HG02840 (cell line): Measurements from ENCODE around the gene SQSTM1.
"Not testable (repeated sequence)": the region's sequence is repeated elsewhere in the genome, so short reads cannot be mapped to it uniquely, and the experiment has no call there.

ENCODE experiments used
- ATAC-seq: cut with Tn5 transposase; IDR thresholded peaks from one replicate; pipeline ENCODE4 v1.9.1; 2021; ENCODE audit warnings: mild to moderate bottlenecking, moderate library complexity, moderate number of reproducible peaks; ENCODE audit not compliant: unreplicated experiment, low FRiP score

The SQSTM1 gene

DNA sequence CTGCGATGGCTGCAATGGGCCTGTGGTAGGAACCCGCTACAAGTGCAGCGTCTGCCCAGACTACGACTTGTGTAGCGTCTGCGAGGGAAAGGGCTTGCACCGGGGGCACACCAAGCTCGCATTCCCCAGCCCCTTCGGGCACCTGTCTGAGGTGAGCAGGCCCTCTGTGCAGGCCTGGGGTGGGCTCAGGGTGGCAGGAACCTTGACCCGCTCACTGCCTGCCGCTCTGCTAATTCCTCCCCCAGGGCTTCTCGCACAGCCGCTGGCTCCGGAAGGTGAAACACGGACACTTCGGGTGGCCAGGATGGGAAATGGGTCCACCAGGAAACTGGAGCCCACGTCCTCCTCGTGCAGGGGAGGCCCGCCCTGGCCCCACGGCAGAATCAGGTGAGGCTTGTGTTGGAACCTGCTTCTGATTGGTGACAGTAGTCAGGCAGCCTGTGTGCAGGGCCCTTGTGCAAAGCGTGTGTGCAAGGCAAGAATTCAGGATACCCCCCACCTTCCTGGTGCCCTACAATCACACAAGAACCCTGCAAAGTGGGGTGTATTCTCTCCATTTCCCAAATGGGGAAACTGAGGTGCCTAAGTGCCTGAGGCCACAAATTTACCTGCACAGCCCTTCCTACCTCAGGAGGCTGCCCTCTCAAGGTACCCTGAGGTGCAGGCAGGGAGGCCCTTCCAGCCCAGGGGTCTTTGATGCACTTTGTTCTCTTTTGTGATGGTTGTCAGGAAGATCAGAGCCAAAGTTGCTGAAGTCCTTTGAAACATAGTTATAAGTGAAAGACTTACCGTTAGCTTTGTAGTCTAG lies 3.4 kb downstream of the SQSTM1 start:
- ATAC-seq, result no peak

DNA sequence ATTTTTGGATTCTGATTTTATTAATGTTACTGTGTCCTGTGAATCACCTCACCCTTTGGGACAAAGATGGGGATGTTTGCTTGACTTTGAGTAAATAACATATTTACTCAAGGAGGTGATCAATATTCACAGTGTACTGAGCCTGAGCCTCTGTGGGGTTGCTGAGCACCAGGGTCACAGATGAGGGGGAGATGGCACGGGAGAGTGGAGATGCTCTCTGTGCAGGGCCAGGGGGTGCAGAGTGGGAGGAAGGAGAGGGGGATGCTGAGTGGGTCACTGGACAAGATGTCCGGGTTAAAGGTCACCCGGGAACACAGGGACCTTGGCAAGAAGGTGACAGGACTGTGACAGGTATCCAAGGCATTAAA lies 4.0 kb downstream of the SQSTM1 start:
- ATAC-seq, result no peak

DNA sequence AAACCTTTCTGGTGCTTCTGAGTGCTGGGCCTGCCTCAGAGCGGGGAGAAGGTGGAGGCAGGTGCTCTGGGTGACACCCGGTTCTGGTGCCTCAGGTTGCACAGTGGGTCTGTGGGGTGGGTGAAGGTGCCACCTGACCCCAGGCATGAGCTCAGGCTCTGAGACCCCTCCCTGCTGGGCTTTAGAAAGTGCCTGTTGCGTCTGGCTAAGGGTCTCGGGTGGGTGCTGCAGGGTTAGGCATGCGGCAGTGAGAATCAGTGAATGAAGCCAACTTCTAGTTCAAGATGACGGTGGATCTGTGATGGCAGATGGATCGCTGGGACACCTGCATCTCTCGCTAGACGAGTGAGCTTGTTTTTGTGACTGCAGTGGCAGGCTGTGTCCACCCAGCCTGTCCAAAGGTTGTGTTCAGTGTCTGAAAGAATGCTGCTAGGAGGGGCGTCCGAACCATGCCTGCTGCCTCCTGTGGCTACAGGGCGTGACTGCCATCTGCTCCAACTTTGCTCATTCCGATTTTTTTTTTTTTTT lies 5.0 kb downstream of the SQSTM1 start:
- no peak for ATAC-seq

DNA sequence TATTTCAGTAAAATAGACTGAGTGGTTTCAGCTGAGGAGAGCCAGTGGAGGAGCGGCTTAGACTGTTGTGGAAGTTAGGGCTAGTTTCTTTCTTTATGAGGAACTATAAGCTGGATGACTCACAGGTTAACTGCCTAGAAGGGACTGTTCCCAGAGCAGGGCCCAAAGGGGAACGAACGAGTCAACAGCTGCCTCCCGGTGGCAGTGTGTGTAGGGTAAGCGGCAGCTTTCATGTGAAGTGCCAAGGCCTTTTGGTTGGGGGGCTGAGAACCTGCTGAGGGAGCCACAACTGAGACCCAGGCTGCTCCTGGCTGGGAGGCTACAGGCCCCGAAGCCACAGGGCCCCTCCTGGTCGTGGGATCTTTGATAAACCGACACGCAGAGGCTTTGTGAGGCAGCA lies 7.0 kb downstream of the SQSTM1 start:
- ATAC-seq, result no peak

DNA sequence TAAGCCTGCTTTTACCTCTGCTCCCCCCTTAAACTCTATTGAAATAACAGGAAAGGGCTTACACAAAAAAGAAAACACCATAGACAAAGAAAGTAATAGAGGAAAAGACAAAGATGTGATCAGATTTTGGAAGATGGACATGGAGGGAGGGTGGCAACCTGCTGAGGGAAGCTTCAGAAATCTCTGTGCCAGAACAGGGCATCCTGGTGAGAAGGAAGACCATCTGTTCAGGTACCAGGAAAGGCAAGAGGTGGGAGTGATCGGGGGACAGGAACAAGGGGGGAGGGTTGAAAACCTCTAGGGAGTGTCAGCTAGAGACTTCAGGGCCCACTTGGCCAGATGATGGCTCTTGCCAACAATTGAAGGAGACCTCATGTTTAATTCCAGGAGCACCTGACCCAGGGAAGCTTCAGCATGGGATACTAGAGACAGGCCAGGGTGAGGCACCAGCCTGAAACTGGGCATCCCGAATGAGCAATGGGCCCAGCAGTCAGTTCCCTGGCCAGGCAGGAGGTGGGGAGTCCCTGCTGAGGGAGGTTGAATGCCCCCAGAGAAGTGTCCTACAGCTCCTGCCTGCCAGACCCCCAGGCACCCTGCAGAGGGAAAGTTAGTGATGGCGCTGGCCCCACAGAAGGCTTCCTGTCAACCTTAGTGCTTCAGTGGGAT lies 8.2 kb downstream of the SQSTM1 start:
- no peak for ATAC-seq

DNA sequence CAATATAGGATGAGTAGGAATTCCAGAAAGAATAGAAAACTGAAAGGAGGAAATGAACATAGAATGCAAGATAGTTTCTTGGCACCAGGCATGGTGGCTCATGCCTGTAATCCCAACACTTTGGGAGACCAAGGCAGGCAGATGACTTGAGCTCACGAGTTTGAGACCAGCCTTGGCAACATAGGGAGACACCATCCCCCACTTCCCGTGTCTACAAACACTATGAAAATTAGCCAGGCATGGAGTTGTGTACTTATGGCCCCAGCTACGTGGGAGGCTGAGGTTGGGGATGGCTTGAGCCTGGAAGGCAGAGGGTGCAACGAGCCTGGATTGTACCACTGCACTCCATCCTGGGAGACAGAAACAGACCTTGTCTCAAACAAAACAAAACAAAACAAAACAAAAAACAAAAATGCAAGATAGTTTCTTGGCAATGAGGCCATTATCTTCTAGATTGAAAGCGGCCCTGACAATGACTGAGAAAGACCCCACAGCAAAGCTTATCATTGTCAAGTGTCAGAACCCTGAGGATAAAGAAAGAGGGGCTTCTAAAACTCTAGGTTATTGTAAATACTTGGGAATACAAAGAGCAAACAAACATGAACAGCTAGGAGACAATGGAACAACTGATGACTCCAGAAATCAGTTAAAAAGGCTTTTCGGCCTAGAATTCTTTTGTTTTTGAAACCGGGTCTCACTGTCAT lies 9.2 kb downstream of the SQSTM1 start:
- ATAC-seq, result no peak

DNA sequence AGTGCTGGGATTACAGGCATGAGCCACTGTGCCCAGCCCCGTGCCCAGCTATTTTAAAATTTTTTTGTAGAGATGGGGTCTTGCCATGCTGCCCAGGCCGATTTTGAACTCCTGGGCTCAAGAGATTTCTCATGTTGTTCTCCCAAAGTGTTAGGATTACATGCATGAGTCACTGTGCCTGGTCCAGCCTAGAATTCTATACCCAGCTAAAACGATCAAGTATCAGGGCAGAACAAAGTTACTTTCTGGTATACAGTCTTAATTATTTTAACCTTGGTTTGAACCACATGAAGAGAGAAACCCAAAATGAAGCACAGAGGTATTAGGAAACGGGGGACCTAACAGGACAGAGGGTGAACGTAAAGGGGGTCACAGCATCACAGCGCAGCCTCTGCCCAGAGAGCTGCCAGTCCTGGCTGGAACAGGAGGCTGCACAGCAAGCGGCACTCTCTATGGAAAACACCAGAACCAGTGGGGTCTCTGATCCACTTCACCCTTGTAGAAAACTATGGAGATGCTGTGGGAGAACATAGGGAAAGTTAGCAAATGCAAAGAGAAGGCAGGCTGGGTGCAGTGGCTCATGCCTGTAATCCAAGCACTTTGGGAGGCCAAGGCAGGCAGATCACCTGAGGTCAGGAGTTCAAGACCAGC lies 10.2 kb downstream of the SQSTM1 start:
- ATAC-seq, result no peak

DNA sequence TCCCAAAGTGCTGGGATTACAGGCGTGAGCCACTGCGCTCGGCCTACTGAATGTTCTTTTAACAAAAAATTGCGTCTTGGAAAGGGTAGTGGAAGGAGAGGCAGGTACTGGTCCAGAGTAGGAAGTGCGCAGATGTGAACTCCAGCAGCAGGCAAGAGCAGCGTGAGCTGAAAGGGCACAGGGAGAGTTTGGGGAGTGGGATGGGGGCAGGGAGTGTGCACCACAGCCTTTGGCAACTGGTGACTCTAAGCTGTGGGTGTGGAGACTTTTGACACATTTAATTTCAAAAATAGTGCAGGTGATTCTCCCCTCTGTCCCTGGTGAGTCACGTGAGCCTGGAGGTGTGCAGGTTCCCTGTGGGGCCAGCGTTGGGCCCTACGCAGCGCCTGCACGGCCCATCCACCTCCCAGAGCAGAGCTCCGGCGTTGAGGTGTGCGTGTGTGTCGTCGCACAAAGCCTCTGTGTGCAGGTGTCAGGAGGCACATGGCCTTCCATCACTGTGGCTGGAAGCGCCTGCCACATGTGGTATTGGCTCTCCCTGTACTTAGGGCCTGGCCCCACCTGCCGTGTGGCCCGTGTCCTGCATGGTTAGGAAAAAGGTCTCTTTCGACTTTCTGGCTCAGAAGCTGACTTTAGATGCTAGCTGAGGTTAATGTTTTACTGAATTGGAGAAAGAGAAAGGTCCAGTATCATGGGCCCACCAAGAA lies 11.5 kb downstream of the SQSTM1 start:
- ATAC-seq, result no peak

DNA sequence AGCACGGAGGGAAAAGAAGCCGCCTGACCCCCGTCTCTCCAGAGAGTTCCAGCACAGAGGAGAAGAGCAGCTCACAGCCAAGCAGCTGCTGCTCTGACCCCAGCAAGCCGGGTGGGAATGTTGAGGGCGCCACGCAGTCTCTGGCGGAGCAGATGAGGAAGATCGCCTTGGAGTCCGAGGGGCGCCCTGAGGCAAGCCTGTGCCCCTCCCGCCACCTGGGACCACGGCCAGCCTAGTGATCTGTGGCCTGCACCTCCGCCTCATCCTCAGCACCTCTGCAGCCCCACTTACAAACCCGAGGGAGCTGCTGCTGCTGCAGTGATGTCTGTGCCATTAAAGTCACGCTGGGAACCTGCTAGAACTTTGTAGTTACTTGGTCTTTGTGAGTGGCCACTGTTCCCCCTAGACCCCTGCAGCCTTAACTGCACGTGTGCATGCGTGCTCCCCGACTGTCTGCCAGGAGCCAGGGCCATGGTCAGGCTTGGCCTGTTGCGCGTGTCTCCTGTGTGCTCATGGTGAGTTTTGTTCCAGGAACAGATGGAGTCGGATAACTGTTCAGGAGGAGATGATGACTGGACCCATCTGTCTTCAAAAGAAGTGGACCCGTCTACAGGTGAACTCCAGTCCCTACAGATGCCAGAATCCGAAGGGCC lies 12.5 kb downstream of the SQSTM1 start:
- ATAC-seq, result no peak

DNA sequence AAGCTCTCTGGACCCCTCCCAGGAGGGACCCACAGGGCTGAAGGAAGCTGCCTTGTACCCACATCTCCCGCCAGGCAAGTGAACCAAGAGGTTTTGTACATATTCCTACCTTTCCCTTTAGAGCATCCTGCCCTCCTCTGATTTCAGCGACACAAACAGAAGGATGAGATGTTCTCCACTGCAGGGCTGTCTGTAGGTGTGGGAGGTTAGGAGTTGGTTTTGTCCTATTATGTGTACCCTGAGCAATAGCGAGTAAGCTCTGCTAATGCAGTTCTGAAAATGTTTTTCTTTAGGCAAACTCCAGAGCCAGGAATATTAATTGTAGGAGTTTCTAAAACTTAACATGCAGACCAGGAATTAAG lies 13.0 kb downstream of the SQSTM1 start:
- no peak for ATAC-seq

DNA sequence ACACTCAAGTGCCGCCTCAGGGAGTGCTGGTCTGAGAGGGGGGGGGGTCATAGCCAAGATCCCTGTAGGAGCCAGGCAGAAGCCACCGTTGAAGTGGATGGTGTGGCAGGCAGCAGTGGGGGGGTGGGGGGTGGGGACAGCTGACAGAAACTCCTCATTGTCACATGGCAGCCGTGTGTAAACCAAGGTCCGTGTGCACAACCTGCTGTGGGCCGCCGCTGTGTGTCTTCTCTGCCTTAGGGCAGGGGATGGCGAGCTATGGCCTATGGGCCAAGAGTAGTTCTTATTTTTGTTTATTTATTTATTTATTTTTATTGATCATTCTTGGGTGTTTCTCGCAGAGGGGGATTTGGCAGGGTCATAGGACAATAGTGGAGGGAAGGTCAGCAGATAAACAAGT lies 13.4 kb downstream of the SQSTM1 start:
- ATAC-seq, result no peak

DNA sequence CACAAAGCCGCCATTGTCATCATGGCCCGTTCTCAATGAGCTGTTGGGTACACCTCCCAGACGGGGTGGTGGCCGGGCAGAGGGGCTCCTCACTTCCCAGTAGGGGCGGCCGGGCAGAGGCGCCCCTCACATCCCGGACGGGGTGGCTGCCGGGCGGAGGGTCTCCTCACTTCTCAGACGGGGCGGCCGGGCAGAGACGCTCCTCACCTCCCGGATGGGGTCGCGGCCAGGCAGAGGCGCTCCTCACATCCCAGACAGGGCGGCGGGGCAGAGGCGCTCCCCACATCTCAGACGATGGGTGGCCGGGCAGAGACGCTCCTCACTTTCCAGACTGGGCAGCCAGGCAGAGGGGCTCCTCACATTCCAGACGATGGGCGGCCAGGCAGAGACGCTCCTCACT lies 14.2 kb downstream of the SQSTM1 start:
- ATAC-seq, result not testable (repeated sequence)

DNA sequence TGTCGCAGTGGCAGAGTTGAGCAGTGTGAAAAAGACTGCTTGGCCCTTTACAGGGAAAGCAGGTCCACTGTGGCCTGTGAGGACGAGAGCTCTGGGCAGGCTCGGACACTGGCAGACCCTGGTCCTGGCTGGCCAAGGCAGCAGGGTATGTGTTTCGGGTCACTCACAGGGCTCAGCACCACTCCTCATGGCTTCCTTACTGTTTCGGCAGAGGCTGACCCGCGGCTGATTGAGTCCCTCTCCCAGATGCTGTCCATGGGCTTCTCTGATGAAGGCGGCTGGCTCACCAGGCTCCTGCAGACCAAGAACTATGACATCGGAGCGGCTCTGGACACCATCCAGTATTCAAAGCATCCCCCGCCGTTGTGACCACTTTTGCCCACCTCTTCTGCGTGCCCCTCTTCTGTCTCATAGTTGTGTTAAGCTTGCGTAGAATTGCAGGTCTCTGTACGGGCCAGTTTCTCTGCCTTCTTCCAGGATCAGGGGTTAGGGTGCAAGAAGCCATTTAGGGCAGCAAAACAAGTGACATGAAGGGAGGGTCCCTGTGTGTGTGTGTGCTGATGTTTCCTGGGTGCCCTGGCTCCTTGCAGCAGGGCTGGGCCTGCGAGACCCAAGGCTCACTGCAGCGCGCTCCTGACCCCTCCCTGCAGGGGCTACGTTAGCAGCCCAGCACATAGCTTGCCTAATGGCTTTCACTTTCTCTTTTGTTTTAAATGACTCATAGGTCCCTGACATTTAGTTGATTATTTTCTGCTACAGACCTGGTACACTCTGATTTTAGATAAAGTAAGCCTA lies 15.7 kb downstream of the SQSTM1 start:
- no peak for ATAC-seq

DNA sequence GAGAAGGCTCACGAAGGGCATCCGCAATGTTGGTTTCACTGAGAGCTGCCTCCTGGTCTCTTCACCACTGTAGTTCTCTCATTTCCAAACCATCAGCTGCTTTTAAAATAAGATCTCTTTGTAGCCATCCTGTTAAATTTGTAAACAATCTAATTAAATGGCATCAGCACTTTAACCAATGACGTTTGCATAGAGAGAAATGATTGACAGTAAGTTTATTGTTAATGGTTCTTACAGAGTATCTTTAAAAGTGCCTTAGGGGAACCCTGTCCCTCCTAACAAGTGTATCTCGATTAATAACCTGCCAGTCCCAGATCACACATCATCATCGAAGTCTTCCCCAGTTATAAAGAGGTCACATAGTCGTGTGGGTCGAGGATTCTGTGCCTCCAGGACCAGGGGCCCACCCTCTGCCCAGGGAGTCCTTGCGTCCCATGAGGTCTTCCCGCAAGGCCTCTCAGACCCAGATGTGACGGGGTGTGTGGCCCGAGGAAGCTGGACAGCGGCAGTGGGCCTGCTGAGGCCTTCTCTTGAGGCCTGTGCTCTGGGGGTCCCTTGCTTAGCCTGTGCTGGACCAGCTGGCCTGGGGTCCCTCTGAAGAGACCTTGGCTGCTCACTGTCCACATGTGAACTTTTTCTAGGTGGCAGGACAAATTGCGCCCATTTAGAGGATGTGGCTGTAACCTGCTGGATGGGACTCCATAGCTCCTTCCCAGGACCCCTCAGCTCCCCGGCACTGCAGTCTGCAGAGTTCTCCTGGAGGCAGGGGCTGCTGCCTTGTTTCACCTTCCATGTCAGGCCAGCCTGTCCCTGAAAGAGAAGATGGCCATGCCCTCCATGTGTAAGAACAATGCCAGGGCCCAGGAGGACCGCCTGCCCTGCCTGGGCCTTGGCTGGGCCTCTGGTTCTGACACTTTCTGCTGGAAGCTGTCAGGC lies 16.6 kb downstream of the SQSTM1 start:
- no peak for ATAC-seq

DNA sequence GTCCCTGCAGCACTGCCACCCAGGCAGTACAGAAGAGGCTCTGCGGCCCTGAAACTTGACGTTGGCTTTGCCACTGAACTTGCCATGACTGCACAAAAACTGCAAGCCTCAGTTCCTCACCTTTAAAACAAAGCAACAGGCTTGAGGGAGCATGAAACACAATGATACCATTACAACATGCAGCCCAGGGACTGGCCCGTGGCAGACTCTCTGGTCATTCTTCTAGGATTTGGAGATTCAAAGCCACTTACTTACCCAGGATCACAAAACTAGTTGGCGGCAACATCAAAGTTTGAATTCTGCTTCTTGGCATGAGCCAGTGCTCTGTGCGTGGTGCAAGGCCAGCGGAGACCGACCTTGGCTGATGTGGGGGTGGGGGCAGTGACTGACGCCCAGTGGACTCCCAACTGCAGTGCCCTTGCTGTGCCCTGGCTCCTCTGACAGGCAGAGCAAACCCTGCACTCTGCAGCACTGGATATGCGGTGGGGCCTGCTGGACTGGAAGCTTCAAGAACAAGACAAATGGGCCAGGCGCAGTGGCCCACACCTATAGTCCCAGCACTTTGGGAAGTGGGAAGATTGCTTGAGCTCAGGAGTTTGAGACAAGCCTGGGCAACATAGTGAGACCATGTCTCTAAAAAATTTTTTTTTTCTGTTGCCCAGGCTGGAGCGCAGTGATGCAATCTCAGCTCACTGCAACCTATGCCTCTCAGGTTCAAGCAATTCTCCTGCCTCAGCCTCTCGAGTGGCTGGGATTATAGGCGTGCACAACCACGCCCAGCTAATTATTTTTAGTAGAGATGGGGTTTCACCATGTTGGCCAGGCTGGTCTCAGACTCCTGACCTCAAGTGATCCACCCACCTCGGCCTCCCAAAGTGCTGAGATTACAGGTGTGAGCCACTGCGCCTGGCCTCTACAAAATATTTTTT lies 18.9 kb downstream of the SQSTM1 start:
- ATAC-seq, result no peak

DNA sequence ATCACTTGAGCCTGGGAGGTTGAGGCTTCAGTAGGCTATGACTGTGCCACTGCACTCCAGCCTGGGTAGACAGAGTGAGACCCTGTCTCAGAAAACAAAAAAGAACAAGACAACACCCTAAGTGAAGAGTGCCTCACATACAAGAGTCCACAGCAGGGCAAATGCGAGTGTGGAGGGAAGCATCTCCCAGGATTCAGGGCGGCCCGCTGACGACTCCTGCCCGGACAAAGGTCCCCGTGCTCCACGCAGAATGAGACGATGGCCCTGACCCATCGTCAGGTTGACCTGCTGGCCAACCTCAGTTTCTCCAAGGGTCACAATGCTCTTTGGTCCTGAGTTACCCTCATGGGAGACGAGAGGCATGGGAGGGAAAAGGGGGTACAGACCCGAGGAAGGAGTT lies 19.6 kb downstream of the SQSTM1 start:
- ATAC-seq, result no peak

DNA sequence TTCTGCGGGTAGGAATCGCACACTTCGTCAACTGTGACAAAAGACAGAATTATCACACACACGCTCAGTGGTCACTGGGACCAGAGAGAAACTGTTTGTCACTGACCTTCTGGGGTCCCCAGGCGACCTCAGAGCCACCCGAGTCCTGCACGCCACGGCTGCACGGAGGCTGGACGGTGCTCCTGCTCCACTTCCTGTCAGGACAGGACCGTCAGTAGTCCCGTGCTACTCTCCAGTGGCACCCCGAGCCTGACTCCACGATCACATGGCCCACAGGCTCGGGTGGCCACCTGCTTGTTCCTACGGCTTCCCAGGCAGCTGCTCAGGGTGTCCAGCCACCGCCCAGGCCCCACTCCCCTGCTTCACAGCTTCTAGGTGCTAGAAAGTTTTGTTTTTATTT lies 20.1 kb downstream of the SQSTM1 start:
- ATAC-seq, result no peak
